Heart right ventricle (tissue), 16 donors: ENCODE measurements around the gene LONRF2. TPM values are rescaled to one million over a fixed set of nuclear protein-coding genes. Genes with fewer than 3 reads are reported as not detected.
"Not testable (repeated sequence)": the region's sequence is repeated elsewhere in the genome, so short reads cannot be mapped to it uniquely, and the experiment has no call there.

Experiments
- ATAC-seq, 8 donors: fragments of 200-7000 bp; cut with Tn5 transposase; one replicate each; pipeline ENCODE4 v1.9.1; 2020; ENCODE audit warnings: mild to moderate bottlenecking in 8 of 8, moderate library complexity in 8 of 8, moderate number of reproducible peaks in 1 of 8
- DNase-seq, 2 donors: peaks; one replicate each; pipeline ENCODE4 v3.0.0-alpha.2; 2020
- H3K27ac ChIP-seq, 10 donors: fragments of 200-600 bp; sonication (generic) in 2 of 10; one replicate each; pipeline versions ENCODE4 v1.5.0 to v1.8.0; 2020 to 2022; ENCODE audit warnings: mild to moderate bottlenecking in 3 of 10
- H3K27me3 ChIP-seq, 7 donors: fragments of 200-600 bp; one replicate each; pipeline ENCODE4 v1.8.0; 2021 to 2022; ENCODE audit warnings: mild to moderate bottlenecking in 2 of 7
- H3K36me3 ChIP-seq, 9 donors: fragments of 200-600 bp; sonication (generic) in 1 of 9; one replicate each; pipeline versions ENCODE4 v1.5.0 to v1.8.0; 2020 to 2022; ENCODE audit warnings: mild to moderate bottlenecking in 2 of 9
- H3K4me1 ChIP-seq, 9 donors: fragments of 200-600 bp; sonication (generic) in 1 of 9; one replicate each; pipeline versions ENCODE4 v1.5.0 to v1.8.0; 2020 to 2022; ENCODE audit warnings: mild to moderate bottlenecking in 4 of 9
- H3K4me3 ChIP-seq, 10 donors: fragments of 200-600 bp; sonication (generic) in 2 of 10; one replicate each; pipeline versions ENCODE4 v1.5.0 to v1.8.0; 2020 to 2022; ENCODE audit warnings: mild to moderate bottlenecking in 7 of 10, moderate library complexity in 2 of 10
- H3K9me3 ChIP-seq, 11 donors: fragments of 200-600 bp in 10 of 11; sonication (generic) in 2 of 11; one replicate each; pipeline versions ENCODE4 v1.5.0 to v1.8.0; 2013 to 2022; ENCODE audit warnings: mild to moderate bottlenecking in 2 of 11, control low read depth in 1 of 11, moderate library complexity in 1 of 11
- CTCF ChIP-seq, 9 donors: fragments of 200-600 bp; sonication (generic) in 2 of 9; IDR thresholded peaks; one replicate each; pipeline versions ENCODE4 v1.5.0 to v1.8.0; 2021 to 2022; ENCODE audit warnings: antibody characterized with exemption in 9 of 9, mild to moderate bottlenecking in 5 of 9, moderate library complexity in 1 of 9
- WGBS, 2 donors: extraction: QIAGEN DNeasy Blood & Tissue Kit; methylation state at CpG; one replicate each; pipeline ENCODE4 v1.1.7; 2013; ENCODE audit warnings: inconsistent platforms in 1 of 2; 5-methylcytosine and 5-hydroxymethylcytosine counted together
- intact Hi-C, 10 donors: fragments of 100-400 bp; cut with DNase I; formaldehyde crosslinking; loops; one replicate each; pipeline versions ENCODE4 v1.11.1 to v1.14.2; 2022
- polyA plus RNA-seq, 2 donors: library from polyadenylated mRNA; stranded (reverse); fragments of 200-250 nt; gene quantifications; one replicate each; pipeline ENCODE4 v1.2.3, GENCODE V29; 2013
- total RNA-seq, 10 donors: library from RNA; stranded (reverse); fragmentation: NEBNext Ultra II Directional in 3 of 10; extraction: Animal tissue kit (Norgen Biotek cat#: 25700) in 3 of 10; gene quantifications; one replicate each; pipeline versions ENCODE4 v1.2.1 to v1.2.4, GENCODE V29; 2021 to 2023
- donor health status: Arrhythmogenic right ventricular cardiomyopathy.
- donor health status: ischemic (EF 13 %, LVEDD 7.1; RV severe dilation, severe dysfunction).
- donor health status: healthy with polysubstance abuse.
- donor health status: DM: no; HTN: yes; CAD: no.
- donor health status: DM: no; HTN: no; CAD: no.
- donor health status: ischemic (EF 25% LVEDD 6.9; RV normal size, moderate dysfunction).
- donor health status: ischemic (EF 25% LVEDD 5.7; RV mildly dilated, moderate dysfunction).
- donor health status: healthy.
- donor health status: DM: yes; HTN: yes; CAD: no.
- donor health status: Ischemic cardiomyopathy.
- donor health status: ischemic (EF 35%, LVEDD 5.7; RV mildly dilated, moderate dysfunction).
- donor health status: nonischemic (EF 11% LVEDD 7.7; RV severe dilation, severe dysfunction).
- donor health status: DM: yes; HTN: yes; CAD: no.
- donor health status: PGD.
- donor health status: ischemic (EF 29% LVEDD 5.4; RV normal size, mild dysfunction).
- donor health status: nonischemic (EF 23%, LVEDD 6.1; RV moderate dilation, normal function).

The LONRF2 gene
- total and polyA plus RNA-seq, 12 donors, result 0.58 to 33.3 (median 21.4) TPM

GRCh38 chr2:100253786-100254185, 68.5 kb downstream of the LONRF2 start:
- Histone ChIP-seq H3K36me3 (no peaks in the 10 kb centered on the region), H3K27me3 (no peaks in the 10 kb centered on the region), H3K4me3 (no peak overlapping the region), H3K27ac (no peak overlapping the region), H3K4me1 (peaks cover 0 to 5% (median 0%) of the 10 kb centered on the region in 9 donors), H3K9me3 (no peaks in the 10 kb centered on the region)
- no peak for DNase-seq
- WGBS, 2 donors, result 89 to 90% methylated on average over 5 of the region's 5 CpGs
- no peak for TF ChIP-seq CTCF (IDR thresholded peaks at IDR 0.05)
- intact Hi-C loops, result no loop called here
- no peak for ATAC-seq

GRCh38 chr2:100252811-100253698, 69.2 kb downstream of the LONRF2 start:
- peaks cover 0 to 5% (median 0%) of the 10 kb centered on the region in 9 donors for H3K4me1 ChIP-seq
- WGBS, 2 donors, result 65 to 77% methylated on average over 17 of the region's 17 CpGs
- ATAC-seq, result peak in 7 of 8 donors; percentile 40 to 72 (median 63)
- no peak overlapping the region for H3K27ac ChIP-seq
- intact Hi-C loops, result no loop called here
- no peaks in the 10 kb centered on the region for H3K36me3 ChIP-seq
- peak in 1 of 2 donors; percentile 36 for DNase-seq
- H3K9me3 ChIP-seq, result no peaks in the 10 kb centered on the region
- no peak overlapping the region for H3K4me3 ChIP-seq
- no peaks in the 10 kb centered on the region for H3K27me3 ChIP-seq
- TF ChIP-seq CTCF (IDR thresholded peaks at IDR 0.05), result no peak

GRCh38 chr2:100250645-100251044, 71.7 kb downstream of the LONRF2 start:
- ATAC-seq, result no peak
- no peak overlapping the region for H3K4me3 ChIP-seq
- TF ChIP-seq CTCF (IDR thresholded peaks at IDR 0.05), result no peak
- H3K36me3 ChIP-seq, result no peaks in the 10 kb centered on the region
- H3K4me1 ChIP-seq, result no peaks in the 10 kb centered on the region
- 87 to 92% methylated on average over 9 of the region's 9 CpGs for WGBS, 2 donors
- peaks cover 0 to 5% (median 0%) of the 10 kb centered on the region in 7 donors for H3K27me3 ChIP-seq
- H3K9me3 ChIP-seq, result no peaks in the 10 kb centered on the region
- intact Hi-C loops, result no loop called here
- H3K27ac ChIP-seq, result no peak overlapping the region
- no peak for DNase-seq

- intact Hi-C loops, result loop anchor here in 6 of 10 donors (5.0 to 10.0 kb wide), 6 partner anchors 74 to 692 kb away; no protein-coding TSS in a partner anchor
- no peaks in the 10 kb centered on the region for H3K4me1 ChIP-seq
- TF ChIP-seq CTCF (IDR thresholded peaks at IDR 0.05), result no peak
- WGBS, 2 donors, result 86 to 91% methylated on average over 5 of the region's 5 CpGs
- peaks cover 0 to 5% (median 0%) of the 10 kb centered on the region in 7 donors for H3K27me3 ChIP-seq
- no peaks in the 10 kb centered on the region for H3K36me3 ChIP-seq
- ATAC-seq, result no peak
- no peak overlapping the region for H3K27ac ChIP-seq
- no peak for DNase-seq
- no peaks in the 10 kb centered on the region for H3K9me3 ChIP-seq
- no peak overlapping the region for H3K4me3 ChIP-seq
Measured at GRCh38 chr2:100248971-100249370, 73.3 kb downstream of the LONRF2 start.

- not testable (repeated sequence) for DNase-seq, H3K27ac ChIP-seq, ATAC-seq, H3K4me3 ChIP-seq, H3K27me3 ChIP-seq, H3K9me3 ChIP-seq, H3K4me1 ChIP-seq, H3K36me3 ChIP-seq
- WGBS, 2 donors, result 86 to 95% methylated on average over 9 of the region's 9 CpGs
- intact Hi-C loops, result loop anchor here in 6 of 10 donors (5.0 to 10.0 kb wide), 6 partner anchors 74 to 691 kb away; no protein-coding TSS in a partner anchor
Measured at GRCh38 chr2:100248556-100248955, 73.7 kb downstream of the LONRF2 start.
